Measurements from ENCODE around the gene MAZ. TPM values are rescaled to one million over a fixed set of nuclear protein-coding genes. Genes with fewer than 3 reads are reported as not detected.

MAZ gene
- total and polyA plus RNA-seq, 2 of the 13 experiments (the other 11 are each of a cell fraction or from before 2014, with no cell fraction given) = 203 to 277 TPM

- TF ChIP-seq, protein P1, sequence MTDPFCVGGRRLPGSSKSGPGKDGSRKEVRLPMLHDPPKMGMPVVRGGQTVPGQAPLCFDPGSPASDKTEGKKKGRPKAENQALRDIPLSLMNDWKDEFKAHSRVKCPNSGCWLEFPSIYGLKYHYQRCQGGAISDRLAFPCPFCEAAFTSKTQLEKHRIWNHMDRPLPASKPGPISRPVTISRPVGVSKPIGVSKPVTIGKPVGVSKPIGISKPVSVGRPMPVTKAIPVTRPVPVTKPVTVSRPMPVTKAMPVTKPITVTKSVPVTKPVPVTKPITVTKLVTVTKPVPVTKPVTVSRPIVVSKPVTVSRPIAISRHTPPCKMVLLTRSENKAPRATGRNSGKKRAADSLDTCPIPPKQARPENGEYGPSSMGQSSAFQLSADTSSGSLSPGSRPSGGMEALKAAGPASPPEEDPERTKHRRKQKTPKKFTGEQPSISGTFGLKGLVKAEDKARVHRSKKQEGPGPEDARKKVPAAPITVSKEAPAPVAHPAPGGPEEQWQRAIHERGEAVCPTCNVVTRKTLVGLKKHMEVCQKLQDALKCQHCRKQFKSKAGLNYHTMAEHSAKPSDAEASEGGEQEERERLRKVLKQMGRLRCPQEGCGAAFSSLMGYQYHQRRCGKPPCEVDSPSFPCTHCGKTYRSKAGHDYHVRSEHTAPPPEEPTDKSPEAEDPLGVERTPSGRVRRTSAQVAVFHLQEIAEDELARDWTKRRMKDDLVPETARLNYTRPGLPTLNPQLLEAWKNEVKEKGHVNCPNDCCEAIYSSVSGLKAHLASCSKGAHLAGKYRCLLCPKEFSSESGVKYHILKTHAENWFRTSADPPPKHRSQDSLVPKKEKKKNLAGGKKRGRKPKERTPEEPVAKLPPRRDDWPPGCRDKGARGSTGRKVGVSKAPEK (CRISPR knock-in tag; IDR thresholded peaks at IDR 0.05; ENCODE audit: borderline replicate concordance) = peak; percentile 90; the same call in 1 of the 2 replicates
- peak; percentile 97; the same call in 1 of the 2 replicates for TF ChIP-seq KAT7 (CRISPR knock-in tag; IDR thresholded peaks at IDR 0.05; ENCODE audit: borderline replicate concordance)
- peak; percentile 65; the same call in 1 of the 2 replicates for TF ChIP-seq ZKSCAN8 (CRISPR knock-in tag; IDR thresholded peaks at IDR 0.05; ENCODE audit: borderline replicate concordance)
- TF ChIP-seq MXD1 (CRISPR knock-in tag; IDR thresholded peaks at IDR 0.05) = peak; percentile 99
- peak; percentile 78; the same call in 1 of the 2 replicates for TF ChIP-seq MYNN (CRISPR knock-in tag; IDR thresholded peaks at IDR 0.05; ENCODE audit: low read depth)
- TF ChIP-seq ATF3 (CRISPR knock-in tag; IDR thresholded peaks at IDR 0.05) = peak; percentile 51; the same call in 1 of the 2 replicates
- peak; percentile 99 for TF ChIP-seq ZNF430 (CRISPR knock-in tag; IDR thresholded peaks at IDR 0.05)
- peak; percentile 86; the same call in 1 of the 2 replicates for TF ChIP-seq MED13 (CRISPR knock-in tag; IDR thresholded peaks at IDR 0.05)
- TF ChIP-seq ZNF605 (CRISPR knock-in tag; IDR thresholded peaks at IDR 0.05) = peak; percentile 99
- TF ChIP-seq MAF1 (CRISPR knock-in tag; IDR thresholded peaks at IDR 0.05; ENCODE audit: borderline replicate concordance) = peak; percentile 74
- TF ChIP-seq GZF1 (CRISPR knock-in tag; IDR thresholded peaks at IDR 0.05) = peak; percentile 95
- TF ChIP-seq ZNF703 (CRISPR knock-in tag; IDR thresholded peaks at IDR 0.05; ENCODE audit: borderline replicate concordance) = peak; percentile 95; the same call in 1 of the 2 replicates
- peak; percentile 97 for TF ChIP-seq ZFYVE20 (CRISPR knock-in tag; IDR thresholded peaks at IDR 0.05; ENCODE audit: borderline replicate concordance, low read depth)
- TF ChIP-seq, protein P2, sequence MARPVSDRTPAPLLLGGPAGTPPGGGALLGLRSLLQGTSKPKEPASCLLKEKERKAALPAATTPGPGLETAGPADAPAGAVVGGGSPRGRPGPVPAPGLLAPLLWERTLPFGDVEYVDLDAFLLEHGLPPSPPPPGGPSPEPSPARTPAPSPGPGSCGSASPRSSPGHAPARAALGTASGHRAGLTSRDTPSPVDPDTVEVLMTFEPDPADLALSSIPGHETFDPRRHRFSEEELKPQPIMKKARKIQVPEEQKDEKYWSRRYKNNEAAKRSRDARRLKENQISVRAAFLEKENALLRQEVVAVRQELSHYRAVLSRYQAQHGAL (CRISPR knock-in tag; IDR thresholded peaks at IDR 0.05; ENCODE audit: not compliant biosample characterization) = peak; percentile 94
- peak; percentile 94; the same call in 1 of the 2 replicates for TF ChIP-seq ZNF841 (CRISPR knock-in tag; IDR thresholded peaks at IDR 0.05; ENCODE audit: borderline replicate concordance)
- peak; percentile 95 for TF ChIP-seq TFDP1 (CRISPR knock-in tag; IDR thresholded peaks at IDR 0.05; ENCODE audit: borderline replicate concordance)
- peak; percentile 22; the same call in 1 of the 2 replicates for TF ChIP-seq NFYC (CRISPR knock-in tag; IDR thresholded peaks at IDR 0.05)
- TF ChIP-seq ZNF556 (CRISPR knock-in tag; IDR thresholded peaks at IDR 0.05; ENCODE audit: borderline replicate concordance) = peak; percentile 99
- TF ChIP-seq, protein P3, sequence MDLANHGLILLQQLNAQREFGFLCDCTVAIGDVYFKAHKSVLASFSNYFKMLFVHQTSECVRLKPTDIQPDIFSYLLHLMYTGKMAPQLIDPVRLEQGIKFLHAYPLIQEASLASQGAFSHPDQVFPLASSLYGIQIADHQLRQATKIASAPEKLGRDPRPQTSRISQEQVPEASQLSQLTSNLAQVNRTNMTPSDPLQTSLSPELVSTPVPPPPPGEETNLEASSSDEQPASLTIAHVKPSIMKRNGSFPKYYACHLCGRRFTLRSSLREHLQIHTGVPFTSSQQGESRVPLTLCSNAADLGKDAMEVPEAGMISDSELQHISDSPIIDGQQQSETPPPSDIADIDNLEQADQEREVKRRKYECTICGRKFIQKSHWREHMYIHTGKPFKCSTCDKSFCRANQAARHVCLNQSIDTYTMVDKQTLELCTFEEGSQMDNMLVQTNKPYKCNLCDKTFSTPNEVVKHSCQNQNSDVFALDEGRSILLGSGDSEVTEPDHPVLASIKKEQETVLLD (CRISPR knock-in tag; IDR thresholded peaks at IDR 0.05; ENCODE audit: low read depth) = peak; percentile 93
- peak; percentile 26; the same call in 1 of the 2 replicates for TF ChIP-seq THYN1 (CRISPR knock-in tag; IDR thresholded peaks at IDR 0.05; ENCODE audit: borderline replicate concordance, low read depth)
- no peak for TF ChIP-seq ZNF460 (CRISPR knock-in tag; IDR thresholded peaks at IDR 0.05; ENCODE audit: borderline replicate concordance)
These were observed 1.3 kb downstream of the MAZ start (continued) for GRCh38 chr16:29807426-29808218.

Measured in HepG2 (cell line).